Activated CD4-positive, alpha-beta T cell treated with anti-CD3 and anti-CD28 coated beads for 48 hours (primary cell): ENCODE results near the gene PRR19.
"Not testable (repeated sequence)": the region's sequence is repeated elsewhere in the genome, so short reads cannot be mapped to it uniquely, and the experiment has no call there.

Experiments used
- DNase-seq: peaks from one replicate; pipeline ENCODE4 v3.0.0-alpha.2; 2020

Gene PRR19

DNA sequence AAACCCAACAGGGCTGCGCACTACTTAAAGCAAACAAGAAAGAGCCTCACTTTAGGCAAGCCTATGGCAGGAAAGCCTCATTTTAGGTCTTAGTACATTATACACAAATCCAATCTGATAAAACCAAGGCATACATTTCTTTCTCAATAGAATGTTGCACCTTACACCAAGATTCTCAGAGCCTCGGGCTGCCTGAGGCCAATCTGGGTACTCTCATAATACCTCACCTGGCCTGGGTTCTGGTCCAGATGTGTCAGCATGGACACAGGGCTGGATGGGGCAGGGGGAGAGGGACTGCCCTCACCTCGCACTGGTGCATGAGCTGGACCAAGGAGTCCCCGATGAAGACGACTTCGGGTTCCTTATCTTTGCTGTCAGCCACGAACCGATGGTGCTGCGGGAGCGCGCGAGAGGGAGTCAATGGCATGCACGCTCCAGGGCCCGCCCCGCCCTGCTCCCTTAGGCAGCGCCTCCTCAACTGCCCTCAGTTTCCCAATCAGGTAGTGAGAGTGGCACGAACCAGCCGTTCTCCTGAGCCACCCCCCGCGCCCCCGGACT, at the start of gene PRR19:
Gene PRR19, plus strand, starts transcription at position 487 of the 558 bp plus-strand sequence. CDS start 7,453 bp downstream, outside the sequence.
- DNase-seq = peak; percentile 51

- DNase-seq = peak; percentile 34
Observed at GRCh38 chr19:42252365-42253244, 49.3 kb upstream of the PRR19 start.

GRCh38 chr19:42253245-42254088, 48.5 kb upstream of the PRR19 start:
- DNase-seq = peak; percentile 75

GRCh38 chr19:42254089-42254849, 47.7 kb upstream of the PRR19 start:
- DNase-seq = peak; percentile 84

DNA sequence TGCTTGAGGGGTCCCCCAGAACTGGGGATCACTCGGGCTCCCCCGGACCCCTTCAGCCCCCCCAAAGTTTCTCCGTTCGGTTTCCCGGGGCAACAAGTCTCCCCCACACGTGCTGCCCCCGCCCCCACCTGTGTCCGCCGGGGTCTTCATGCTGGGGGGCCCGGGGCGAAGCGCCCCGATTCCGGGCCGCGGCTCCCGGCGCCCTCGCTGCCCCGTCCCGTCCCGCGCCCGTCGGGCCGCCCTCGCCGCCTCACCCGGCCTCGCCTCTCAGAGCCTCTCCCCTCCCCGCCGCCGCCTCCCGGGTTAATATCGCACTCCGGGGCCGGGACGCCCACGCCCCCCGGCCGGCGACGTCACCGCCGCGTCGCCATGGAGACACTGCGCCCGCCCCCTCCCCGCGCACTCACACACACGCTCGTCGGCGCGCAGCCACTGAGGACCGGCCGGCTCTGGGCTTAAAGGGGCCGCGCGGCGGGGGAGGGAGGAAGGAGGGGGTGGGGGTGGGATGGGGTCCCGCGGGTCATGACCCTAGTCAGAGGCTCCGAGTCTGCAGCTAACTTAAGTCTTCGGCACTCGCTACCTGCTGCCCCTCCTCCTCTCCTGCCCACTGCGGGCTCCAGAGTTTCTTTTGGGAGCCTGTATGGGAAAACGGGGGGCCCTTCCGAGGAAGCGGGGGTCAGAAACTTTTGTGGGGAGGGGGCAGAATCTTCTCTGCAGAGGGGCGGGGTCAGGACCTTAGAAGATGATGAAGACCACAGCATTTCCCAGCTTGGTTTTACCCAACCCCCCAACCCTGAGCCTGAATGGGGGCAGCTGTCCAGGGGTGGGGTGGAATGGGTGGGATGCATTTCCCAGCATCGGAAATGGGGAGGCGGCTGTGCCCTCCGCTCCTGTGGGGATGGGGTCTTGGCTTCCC, 46.8 kb upstream of the PRR19 start, which contains the start of gene ERF:
Gene ERF, minus strand, starts transcription at position 279 of the 916 bp plus-strand sequence. Its CDS starts 129 bp downstream, at position 150.
- DNase-seq = peak; percentile 94

GRCh38 chr19:42255766-42256745, 45.9 kb upstream of the PRR19 start:
- no peak for DNase-seq

DNA sequence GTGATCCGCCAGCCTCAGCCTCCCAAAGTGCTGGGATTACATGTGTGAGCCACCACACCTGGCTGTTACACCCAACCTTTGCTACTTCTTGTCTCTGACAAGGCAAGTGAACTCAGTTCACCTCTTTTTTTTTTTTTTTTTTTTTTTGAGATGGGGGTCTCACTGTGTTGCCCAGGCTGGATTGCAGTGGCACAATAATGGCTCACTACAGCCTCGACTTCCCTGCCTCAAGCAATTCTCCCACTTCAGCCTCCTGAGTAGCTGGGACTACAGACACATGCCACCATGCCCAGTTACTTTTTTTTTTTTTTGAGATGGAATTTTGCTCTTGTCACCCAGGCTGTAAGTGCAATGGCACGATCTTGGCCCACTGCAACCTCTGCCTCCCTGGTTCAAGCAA, 44.1 kb upstream of the PRR19 start:
- not testable (repeated sequence) for DNase-seq

DNA sequence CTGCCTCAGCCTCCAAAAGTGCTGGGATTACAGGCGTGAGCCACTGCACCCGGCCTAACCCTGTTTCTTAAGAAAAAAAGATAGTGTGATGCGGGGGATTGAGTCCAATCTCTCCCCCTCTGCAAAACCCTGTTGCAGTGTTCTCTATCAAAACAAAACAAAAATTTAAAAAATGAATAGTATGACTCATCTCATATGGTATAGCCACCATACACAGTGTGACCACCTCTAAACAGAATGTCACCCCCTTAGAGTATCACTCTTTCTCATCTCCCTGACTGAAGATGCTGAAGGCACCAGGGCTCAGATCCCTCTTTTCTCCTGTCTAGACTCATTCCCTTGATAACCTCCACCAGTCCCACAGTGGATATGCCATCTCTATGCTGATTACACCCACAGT, 40.2 kb upstream of the PRR19 start:
- no peak for DNase-seq

- DNase-seq = not testable (repeated sequence)
Observed at GRCh38 chr19:42266105-42266504, 35.8 kb upstream of the PRR19 start.

- not testable (repeated sequence) for DNase-seq
Observed at GRCh38 chr19:42266928-42267603, 34.9 kb upstream of the PRR19 start.

GRCh38 chr19:42267644-42268141, 34.2 kb upstream of the PRR19 start:
- DNase-seq = no peak

- DNase-seq = peak; percentile 98
Observed at GRCh38 chr19:42268142-42268703, 33.7 kb upstream of the PRR19 start.

DNA sequence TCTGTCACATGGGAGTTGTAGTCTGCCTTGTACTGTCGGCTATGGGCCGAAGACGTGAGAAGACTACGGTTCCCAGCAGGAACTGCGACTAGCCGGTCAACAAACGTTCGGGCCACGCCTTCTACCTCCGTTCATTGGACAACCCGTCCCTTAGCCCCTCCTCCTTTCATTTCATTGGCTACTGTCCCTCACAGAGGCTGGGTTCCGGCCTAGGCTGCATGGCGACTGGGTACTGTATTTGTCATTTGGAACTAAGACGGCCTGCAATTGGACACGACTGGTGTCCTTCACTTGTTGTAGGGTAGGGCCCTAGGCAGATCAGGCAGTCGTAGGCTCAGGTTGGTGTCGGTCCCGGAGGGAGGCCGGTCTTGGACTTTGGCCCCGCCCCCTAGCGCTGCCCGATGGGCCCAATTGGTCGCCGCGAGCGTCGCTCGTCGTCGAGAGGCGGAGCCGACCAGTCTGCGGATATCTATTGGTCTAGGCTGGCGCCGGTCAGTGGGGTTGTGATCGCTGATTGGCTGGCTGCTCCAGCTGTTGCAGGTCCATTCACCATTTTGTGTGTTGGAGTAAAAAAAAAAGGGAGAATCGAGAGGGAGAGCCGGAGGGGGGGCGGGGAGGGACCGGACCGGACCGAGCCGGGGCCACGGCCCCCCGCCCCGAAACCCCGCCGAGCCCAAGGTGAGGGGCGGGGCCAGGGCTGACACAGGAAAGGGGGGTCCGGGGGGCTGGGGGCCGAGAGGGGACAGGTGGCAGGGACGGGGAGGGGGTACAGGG, 33.0 kb upstream of the PRR19 start, which contains the start of gene CIC:
Gene CIC, plus strand, starts transcription at position 549 of the 774 bp plus-strand sequence. CDS start 2,532 bp downstream, outside the sequence.
- peak; percentile 99 for DNase-seq

DNA sequence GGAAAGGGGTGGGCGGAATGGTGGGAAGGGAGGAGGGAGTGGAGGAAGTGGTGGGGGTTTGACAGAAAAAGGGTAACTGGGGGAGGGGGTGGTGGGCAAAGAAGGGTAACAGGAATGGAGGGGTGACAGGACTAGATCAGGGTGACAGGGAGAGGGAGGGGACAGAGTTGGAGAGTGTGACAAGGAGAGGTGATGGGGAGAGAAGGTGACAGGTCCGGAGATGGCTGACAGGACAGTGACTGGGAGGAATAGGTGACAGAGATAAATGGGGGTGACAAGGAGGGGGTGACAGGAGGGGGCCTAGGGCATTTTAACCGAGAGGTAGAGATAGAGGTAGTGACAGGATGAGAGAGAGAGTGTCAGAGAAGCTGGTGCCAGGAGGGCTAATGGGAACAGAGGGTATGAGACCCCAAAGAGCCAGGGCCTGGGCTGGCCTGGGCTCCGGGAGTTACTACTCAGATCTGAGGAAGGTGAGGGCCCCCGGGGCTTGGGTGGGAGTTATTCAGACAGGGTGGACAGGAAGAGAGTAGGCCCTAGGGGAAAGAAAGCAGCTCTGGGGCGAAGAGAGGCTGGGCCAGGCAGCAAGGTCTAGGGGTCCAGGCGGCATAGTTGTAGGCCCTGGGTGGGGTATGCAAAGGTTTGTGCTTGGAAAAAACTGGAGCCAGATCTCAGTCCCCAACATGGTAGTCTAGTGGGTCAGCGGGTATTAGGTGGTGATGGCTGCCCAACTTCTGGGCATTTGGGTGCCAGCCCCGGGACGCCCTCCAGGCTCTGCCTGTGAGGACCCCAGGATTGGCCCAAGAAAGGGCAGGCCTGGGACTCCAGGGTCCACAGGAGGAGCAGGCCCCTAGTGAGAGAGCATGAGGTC, 32.2 kb upstream of the PRR19 start:
- no peak for DNase-seq

- peak; percentile 79 for DNase-seq
Observed at GRCh38 chr19:42270346-42271044, 31.4 kb upstream of the PRR19 start.

GRCh38 chr19:42271045-42271419, 30.9 kb upstream of the PRR19 start:
- DNase-seq = no peak
